PC-3 (cell line): ENCODE results near the gene PLEKHH3.

Experiments used
- CTCF ChIP-seq: fragments of 300-600 bp; sonication (generic); conservative IDR thresholded peaks from 2 replicates; pipeline ENCODE4 v1.5.1; 2017; ENCODE audit warnings: antibody characterized with exemption, low read depth, mild to moderate bottlenecking, low read length
- EZH2 ChIP-seq: fragments of 300-600 bp; sonication (generic); IDR thresholded peaks from one replicate; pipeline ENCODE4 v1.6.1; 2017; ENCODE audit warnings: antibody characterized with exemption, mild to moderate bottlenecking, low read length; ENCODE audit not compliant: unreplicated experiment
- EZH2phosphoT487 ChIP-seq: fragments of 300-600 bp; sonication (generic); IDR thresholded peaks from 2 replicates; pipeline ENCODE4 v1.6.1; 2018; ENCODE audit warnings: mild to moderate bottlenecking, antibody characterized with exemption, low read length, borderline replicate concordance

- TF ChIP-seq CTCF: no peak
- TF ChIP-seq EZH2: no peak
- no peak for TF ChIP-seq EZH2phosphoT487
These were observed 29.0 kb downstream of the PLEKHH3 start for GRCh38 chr17:42647778-42648177.
